GM19324 (cell line): Measurements from ENCODE around the gene RIPPLY3.
"Not testable (repeated sequence)": the region's sequence is repeated elsewhere in the genome, so short reads cannot be mapped to it uniquely, and the experiment has no call there.

ENCODE experiments used
- ATAC-seq: cut with Tn5 transposase; IDR thresholded peaks from one replicate; pipeline ENCODE4 v1.9.1; 2021; ENCODE audit warnings: mild to moderate bottlenecking, moderate library complexity; ENCODE audit not compliant: unreplicated experiment, low FRiP score

The RIPPLY3 gene

DNA sequence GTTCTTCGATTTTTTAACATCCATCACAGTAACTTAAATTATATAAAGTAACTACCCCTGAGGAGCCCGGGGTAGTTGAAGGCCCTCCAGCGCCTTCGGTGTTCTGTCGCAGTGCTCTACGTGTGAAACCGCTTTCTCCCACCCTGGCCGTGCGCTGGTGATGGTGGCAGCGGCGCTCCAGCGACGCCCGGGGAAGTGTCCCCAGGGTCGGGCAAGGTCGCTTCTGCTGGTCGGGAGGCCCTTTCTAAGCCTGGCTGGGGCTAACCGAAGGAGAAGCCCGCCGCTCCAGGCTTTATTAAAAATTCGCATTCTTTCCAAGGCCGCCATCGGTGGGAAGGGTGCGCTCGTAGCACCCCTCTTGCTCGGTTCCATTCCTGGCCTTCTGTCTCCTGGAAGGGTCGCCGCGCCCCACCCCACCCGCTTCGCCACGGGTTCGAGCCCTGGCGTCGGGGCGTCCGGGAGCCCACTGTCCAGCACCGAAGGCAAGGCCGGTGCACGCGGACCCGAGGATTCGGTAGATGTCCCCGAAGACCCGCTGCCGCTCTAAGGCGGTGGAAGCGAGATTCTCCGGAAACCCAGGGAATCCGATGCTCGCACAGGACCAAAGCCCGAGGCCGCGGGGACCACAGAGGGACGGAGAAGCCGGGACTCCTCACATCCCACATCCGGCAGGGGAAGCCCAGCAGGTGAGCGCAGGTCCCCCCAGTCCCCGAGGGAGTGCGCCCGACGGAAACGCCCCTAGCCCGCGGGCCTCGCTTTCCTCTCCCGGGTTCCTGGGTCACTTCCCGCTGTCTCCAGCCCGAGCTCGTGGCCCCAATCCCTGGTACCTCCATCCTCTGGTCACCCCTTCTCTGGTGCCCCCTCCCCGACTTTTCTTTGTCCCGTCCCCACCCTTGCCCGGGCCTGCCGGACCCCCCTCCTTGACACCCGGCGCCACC is 685 bp upstream of the RIPPLY3 start:
- ATAC-seq = no peak

DNA sequence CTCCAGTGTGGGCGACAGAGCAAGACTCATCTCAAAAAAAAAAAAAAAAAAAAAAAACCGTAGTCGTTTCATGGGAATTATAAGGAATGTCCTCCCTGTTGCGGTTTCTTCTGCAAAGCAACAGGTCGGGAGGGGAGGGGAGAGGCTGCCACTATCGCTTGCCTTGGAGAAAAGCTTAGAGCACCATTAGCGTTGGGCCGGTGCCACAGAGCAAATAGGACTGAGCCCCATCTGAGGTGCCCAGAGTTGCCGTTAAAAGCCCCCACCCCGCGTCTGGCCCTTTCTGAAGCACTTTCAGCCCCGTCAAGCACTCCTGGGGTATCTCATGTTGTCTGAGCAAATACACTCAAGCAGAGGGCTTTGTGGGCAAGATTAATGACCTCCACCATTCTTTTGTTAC is 2.2 kb downstream of the RIPPLY3 start:
- no peak for ATAC-seq

DNA sequence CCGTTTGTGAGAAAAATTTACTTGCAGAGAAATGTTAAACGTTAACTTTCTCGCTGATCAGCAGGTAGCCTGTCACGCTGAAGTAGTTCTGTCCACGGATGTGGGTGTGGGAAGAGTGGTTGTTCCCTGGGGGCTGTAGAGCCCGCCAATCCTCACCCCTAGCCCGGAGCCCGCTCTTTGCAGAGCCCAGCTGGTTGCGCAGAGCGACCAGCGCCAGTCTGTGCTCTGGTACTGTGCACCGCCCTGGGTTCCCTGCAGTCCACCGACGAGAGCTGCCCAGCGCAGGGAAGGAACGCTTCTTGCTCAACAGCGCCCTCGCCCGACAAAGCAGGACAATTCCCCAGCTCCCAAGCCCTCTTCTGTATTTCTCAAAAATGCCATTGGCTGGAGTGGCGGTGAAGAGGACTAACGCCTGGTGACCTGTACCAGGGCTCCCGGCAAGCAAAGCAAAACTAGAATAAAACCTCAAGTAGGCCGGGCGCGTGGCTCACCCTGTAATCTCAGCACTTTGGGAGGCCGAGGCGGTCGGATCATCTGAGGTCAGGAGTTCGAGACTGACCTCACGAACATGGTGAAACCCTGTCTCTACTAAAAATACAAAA is 3.3 kb downstream of the RIPPLY3 start:
- ATAC-seq = peak; percentile 91

DNA sequence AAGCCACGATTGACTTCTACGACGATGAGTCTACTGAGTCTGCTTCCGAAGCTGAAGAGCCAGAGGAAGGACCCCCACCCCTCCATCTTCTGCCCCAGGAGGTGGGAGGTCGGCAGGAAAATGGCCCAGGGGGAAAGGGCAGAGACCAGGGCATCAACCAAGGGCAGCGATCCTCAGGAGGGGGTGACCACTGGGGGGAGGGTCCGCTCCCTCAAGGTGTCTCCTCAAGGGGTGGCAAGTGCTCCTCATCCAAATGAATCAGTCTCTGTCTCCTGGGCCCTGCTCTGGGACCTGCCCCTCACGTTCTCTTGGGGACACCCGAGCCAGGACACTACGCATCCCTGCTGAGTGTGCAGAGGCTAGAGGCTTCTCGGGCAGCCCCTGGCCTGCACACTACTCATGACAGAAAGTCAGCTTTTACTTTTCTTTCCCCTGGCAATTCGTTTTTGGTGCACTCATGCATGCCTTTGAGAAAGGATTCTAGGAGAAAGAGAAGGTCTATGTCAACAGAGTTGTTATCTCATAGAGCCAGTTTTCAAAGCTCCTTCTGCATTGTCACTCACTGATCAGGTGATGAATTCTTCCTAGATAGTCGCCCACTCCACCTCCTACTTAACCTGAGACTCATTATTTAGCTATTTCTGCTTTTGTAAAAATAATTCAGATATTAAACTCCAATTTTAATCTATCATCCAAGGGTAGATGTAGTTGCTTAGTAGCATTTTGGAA is 11.6 kb downstream of the RIPPLY3 start:
- no peak for ATAC-seq

DNA sequence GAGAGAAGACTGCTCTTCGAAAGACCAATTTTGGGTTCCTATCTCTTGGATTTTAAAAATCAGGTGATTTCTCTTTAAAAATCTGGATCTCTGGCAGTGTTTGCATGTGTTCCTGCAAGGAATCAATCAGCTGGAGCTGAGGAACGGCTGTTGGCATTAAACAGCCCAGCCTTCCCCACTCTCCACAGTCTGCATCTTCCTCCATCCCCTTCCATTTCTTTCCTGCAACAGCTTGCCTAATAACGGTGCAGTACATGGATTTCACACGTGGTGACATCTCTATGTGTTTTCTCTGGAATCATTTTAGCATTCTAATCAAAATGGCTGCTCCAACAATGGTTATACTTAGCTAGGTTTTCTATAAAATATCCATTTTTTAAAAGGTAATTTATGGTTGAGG is 20.0 kb downstream of the RIPPLY3 start:
- no peak for ATAC-seq

DNA sequence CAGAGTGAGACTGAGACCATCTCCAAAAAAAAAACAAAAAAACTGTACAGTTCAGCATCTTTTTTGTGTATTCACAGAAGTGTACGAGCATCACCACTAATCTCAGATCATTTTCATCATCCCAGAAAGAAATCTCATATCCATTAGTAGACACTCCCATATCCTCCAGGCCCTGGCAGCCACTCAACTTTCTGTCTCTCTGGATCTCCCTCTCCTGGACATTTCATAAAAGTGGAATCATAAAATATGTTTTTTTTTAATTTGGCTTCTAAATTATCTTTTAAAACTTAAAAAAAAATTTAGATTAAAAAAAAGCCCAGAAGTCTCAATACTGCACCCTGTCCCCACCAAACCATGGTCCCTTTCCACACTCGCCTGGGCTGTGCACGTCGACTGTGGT is 22.1 kb downstream of the RIPPLY3 start:
- no peak for ATAC-seq

DNA sequence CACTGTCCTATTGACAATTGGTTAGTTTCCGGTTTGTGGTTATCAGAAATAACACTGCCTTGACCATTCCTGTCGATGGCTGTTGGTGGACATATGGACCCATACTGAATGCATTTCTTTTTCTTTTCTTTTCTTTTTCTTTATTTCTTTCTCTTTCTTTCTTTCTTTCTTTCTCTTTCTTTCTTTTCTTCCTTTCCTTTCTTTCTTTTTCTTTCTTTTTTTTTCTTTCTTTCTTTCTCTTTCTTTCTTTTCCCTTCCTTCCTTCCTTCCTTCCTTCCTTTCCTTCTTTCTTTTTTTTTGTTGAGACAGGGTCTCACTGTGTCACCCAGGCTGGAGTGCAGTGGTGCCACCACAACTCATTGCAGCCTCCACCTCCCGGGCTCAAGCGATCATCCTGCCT is 24.4 kb downstream of the RIPPLY3 start:
- ATAC-seq = no peak

DNA sequence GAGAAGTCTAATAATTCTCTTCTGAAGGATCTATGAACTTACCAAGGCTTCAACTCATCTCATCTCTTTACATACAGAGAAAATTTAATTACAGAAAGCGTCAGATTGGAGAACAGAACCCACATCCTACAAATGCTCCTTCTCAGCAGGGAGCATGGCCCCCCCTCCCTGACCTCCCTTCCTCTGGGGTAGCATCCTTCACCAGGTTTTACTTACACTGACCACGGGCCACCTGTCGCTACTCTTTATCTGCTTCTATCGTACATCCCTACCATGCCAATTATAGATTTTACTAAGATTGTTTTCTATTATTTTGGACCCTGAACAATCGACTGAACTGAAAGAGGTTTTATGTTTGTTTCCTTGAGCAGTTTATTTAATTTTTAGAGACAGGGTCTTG is 25.8 kb downstream of the RIPPLY3 start:
- ATAC-seq = no peak

DNA sequence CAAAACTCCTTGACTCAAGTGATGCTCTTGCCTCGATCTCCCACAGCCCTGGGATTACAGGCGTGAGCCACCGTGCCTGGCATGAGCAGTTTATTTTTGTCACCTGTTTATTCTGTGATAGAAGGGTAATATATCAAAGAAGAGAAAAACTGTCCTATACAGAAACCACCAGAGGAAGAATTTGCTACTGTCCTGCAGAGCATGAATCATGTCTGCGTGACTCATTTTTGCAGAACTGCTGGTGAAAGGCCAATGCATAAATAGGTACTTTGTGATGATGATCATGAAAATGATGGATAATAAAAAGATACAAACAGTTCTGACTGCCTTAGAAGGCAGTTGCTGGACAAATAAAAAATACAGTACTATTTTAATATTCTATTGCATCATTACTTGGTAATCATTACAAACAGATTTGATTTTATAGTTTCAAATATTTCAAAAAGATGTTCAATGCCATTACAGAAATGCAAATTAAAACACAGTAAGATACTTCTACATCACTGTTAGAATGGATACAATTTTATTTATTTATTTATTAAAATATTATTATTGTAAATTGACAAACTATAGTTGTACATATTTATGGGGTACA is 26.5 kb downstream of the RIPPLY3 start:
- no peak for ATAC-seq

DNA sequence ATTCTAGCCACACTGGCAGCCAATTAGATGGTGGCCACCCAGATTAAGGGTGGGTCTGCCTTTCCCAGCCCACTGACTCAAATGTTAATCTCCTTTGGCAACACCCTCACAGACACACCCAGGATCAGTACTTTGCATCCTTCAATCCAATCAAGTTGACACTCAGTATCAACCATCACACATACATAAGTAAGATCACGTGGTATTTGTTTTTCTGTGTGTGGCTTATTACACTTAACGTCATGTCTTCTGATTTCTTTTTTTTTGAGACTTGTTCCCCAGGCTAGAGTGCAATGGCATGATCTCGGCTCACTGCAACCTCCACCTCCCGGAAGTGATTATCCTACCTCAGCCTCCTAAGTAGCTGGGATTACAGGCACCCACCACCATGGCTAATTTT is 27.9 kb downstream of the RIPPLY3 start:
- not testable (repeated sequence) for ATAC-seq

DNA sequence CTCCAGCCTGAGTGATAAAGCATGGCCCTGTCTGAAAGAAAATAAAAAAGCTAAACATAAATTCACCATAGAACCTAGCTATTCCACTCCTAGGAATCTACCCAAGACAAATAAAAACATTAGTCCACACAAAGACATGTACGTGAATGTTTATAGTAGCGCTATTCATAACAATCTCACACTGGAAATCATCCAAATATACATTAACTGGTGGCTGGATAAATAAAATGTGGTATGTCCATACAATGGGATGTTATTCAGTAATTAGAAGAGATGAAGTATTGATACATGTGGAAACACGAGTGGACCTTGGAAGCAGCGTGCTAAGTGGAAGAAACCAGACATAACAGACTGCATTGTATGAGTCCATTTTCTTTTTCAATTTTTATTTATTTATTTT is 29.7 kb downstream of the RIPPLY3 start:
- ATAC-seq = no peak

DNA sequence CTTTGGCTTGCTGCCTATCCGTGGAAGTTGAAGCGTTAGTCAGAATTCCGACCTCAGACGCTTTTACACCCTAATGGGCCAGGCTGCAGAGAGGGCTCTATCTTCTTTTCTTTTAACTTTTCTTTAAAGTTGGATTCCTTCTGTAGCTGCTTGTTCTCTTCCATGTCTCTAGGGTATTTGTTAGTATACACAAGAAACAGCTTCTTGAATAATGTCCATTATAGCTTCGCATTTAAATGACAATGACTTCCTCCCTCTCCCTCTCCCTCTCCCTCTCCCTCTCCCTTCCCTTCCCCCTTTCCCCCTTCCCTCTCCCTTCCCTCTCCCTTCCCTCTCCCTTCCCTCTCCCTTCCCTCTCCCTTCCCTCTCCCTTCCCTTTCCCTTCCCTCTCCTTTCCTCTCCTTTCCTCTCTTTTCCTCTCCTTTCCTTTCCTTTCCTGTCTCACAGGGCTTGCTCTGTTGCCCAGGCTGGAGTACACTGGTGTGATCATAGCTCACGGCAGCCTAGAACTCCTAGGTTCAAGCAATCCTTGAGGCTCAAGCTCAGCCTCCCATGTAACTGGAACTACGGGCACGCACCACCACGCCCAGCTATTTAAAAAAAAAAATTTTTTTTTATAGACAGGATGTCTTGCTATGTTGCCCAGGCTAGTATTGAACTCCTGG is 33.0 kb downstream of the RIPPLY3 start:
- ATAC-seq = no peak

DNA sequence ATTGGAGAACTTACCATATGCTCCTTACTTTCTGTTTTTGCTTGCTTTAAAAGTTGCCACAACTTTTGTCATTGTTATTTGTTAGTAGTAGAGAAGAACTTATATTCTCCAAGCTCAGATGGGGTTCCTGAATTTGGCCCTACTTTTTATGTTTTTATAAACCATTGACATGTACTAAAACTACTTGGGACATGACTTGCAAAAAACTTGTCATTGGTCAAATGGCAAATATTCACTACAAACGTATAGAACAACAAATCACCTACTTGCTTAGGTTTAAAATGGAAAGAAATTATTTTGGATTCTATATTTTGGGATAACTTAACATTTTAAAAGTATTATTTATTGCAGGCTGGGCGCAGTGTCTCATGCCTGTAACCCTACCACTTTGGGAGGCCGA is 33.7 kb downstream of the RIPPLY3 start:
- no peak for ATAC-seq

DNA sequence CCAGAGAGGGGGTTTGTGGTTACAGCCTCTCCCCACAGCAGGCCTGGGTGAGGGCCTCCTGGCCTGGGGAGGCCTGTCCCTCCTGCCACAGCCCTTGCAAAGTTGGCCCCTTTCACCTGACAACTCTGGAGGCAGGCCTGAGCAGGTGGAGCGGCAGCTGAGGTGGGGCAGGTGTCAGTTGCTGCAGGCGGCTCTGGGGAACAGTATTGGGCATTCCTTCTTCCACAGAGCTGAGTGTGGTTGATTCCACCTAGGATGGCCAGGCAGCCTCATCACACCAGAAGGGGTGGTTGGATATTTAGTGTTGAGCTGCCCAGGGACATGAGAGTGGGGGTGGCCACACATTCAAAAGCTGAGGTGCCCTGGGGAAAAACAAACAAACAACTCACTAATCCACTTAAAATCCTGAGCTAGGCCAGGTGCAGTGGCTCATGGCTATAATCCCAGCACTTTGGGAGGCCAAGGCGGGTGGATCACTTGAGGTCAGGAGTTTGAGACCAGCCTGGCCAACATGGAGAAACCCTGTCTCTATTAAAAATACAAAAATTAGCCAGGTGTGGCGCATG is 35.3 kb downstream of the RIPPLY3 start:
- no peak for ATAC-seq

DNA sequence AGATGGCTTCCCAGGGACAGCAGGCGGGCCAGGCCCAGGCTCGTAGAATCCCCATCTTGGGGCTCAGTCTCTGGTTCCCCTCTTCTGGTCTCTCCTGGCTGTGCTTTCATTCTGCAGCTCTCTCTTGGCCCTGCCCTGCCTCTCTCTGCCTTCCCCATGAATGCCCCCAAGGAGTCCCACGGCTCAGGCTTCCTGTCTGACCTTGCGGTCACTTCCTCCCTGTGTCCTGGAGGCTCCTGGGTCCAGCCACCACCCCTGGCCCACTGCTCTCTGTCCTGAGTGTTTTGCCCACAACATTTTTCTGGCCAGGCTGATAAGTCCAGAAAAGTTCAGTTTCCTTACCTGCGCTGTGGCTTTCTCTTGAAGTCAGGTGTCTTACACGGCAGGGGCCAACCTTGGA is 37.3 kb downstream of the RIPPLY3 start:
- ATAC-seq = no peak

DNA sequence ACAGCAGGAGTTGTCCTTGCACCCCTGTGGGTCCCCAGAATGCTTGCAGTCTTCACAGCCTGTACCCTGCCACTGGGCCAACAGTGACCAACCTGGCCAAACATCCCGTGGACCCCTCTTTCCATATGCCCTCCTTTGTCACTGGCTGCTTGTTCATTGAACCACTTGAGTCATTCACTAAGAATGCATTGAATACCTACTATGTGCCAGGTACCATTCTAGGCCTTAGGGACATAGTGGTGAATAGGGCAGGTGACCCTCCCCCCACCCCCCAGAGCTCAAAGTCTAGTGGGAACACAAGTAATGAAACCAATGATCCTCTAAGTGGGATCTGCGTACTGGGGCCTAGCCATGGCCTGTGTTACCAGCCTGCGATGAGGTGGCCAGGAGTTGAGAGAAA is 38.1 kb downstream of the RIPPLY3 start:
- no peak for ATAC-seq

DNA sequence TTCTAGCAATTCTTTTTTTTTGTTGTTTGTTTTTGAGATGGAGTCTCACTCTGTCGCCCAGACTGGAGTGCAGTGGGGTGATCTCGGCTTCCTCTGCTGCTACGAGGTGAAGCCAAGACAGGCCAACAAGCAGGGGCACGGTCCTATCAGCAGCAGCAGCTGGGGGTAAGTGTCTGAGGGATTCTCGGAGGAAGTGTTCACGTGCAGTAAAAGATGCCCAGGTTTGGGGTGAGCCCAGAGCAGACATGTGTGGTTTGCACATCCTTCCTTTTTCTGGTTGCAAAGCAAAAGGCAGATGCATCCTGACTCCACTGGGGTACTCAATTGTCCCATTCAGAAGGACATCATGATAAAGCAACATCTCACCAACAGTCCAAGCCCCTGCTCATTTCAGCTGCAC is 38.6 kb downstream of the RIPPLY3 start:
- no peak for ATAC-seq

DNA sequence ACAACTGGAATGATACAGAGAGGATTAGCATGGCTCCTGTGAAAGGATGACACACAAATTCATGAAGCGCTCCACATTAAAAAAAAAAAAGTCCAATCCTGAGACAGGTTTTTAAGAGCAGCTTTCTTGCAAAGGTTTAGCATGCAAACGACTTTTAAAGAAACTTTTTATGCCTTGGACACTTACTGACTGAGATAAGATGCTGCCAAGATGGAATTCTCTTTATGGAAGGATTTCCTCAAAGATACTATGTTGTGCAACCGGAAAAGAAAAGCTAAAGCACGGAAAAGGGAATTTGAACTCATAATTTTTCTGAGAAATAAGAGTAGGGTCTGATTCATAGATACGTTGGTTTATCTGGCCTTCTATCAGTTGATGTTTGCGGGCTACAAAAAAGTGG is 39.1 kb downstream of the RIPPLY3 start:
- ATAC-seq = no peak

DNA sequence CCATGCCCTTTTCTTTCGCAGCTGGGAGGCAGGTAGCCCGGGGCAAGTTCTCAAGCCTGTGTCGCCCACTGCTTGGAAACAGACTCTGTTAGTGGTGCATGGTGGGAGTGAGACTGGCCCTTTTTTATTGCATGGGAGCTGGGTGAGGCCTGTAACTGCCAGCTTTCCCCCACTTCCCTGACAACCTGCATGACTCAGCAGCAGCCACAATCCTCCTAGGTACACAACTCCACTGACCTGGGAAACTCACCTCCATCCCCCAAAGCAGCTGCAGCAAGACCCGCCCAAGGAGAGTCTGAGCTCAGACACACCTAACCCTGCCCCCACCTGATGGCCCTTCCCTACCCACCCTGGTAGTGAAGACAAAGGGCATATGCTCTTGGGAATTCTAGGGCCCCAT is 40.6 kb downstream of the RIPPLY3 start:
- ATAC-seq = no peak

DNA sequence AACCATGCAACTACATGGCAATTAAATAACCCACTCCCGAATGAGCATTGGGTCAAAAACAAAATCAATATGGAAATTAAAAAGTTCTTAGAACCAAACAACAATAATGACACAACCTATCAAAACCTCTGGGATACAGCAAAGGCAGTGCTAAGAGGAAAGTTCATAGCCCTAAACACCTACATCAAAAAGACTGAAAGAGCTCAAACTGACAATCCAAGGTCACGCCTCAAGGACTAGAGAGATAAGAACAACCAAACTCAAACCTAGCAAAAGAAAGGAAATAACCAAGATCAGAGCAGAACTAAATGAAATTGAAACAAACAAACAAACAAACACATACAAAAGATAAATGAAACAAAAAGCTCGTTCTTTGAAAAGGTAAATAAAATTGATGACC is 43.2 kb downstream of the RIPPLY3 start:
- not testable (repeated sequence) for ATAC-seq
